Fibroblast of peridontal ligament (primary cell): Measurements from ENCODE around the gene HTR1D.
"Not testable (repeated sequence)": the region's sequence is repeated elsewhere in the genome, so short reads cannot be mapped to it uniquely, and the experiment has no call there.

Source experiments
- DNase-seq: peaks from one replicate; pipeline ENCODE4 v3.0.0-alpha.2; 2010; ENCODE audit errors: extremely low read depth

Gene HTR1D

DNA sequence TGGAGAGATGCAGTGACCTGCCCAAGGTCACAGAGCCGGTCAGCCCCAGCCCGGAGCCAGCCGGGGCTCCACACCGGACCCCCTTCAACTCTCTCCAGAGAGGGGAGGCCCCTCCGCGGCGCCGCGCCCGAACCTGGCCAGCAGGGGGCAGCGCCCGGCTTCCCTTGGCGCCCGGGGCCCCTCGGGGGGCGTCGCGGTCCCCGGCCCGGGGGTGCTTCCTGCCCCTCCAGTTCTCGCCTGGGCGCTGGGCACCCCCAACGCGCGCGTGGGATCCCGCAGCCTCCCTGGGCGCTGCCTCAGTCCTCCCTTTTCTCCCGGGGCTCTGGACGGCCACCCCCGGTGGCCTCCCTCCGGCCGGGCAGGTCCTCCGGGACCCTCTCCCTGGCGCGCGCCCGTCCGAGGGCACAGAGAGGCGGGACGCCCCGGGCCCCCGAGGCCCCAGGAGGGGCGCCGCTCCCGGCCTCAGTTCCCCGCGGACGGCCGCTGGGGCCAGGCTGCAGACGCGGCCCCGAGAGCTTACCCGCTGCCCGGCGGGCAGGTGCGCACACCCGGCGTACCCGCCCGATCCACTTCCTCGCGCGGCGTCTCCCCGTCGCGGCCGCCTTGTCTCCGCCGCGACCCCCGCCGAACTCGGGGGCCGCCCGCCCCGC is 406 bp downstream of the HTR1D start:
- DNase-seq, result no peak

GRCh38 chr1:23215751-23216449 is 1.4 kb downstream of the HTR1D start:
- DNase-seq, result no peak

DNA sequence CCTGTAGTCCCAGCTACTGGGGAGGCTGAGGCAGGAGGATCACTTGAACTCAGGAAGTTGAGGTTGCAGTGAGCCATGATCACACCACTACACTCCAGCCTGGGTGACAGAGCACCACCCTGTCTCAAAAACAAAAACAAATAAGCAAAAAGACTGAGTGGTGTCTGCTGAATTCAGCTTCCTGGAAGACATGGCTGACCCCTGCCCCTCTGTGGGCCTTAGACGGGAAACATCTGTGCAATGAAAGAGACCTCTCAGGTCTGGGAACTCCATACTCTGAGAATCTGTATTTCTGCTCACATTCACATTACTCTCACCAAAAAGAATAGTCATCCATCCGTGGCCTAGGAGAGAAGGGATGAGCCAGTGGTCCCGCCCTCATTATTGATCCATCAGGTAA is 2.0 kb downstream of the HTR1D start:
- no peak for DNase-seq

- DNase-seq, result no peak
Measured at GRCh38 chr1:23214640-23215039, 2.7 kb downstream of the HTR1D start.

- DNase-seq, result no peak
Measured at GRCh38 chr1:23211955-23212354, 5.3 kb downstream of the HTR1D start.

DNA sequence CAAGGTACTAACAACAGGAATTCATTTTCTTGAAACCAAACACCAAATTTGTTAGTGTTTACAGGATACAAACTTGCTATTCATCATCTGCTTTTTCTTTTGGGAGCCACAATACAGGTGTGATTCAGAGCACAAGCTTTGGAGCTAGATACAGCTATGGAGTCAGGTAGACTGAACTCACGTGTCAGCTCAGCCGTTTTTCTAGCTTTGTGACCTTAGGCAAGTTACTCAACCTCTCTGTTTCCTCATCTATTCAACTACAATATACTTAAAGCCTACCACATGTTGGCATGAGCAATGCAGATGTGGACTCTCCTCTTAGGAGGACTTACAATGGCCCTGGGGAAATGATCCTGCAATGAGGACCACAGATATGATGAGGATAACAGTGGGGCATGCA is 6.3 kb downstream of the HTR1D start:
- no peak for DNase-seq

DNA sequence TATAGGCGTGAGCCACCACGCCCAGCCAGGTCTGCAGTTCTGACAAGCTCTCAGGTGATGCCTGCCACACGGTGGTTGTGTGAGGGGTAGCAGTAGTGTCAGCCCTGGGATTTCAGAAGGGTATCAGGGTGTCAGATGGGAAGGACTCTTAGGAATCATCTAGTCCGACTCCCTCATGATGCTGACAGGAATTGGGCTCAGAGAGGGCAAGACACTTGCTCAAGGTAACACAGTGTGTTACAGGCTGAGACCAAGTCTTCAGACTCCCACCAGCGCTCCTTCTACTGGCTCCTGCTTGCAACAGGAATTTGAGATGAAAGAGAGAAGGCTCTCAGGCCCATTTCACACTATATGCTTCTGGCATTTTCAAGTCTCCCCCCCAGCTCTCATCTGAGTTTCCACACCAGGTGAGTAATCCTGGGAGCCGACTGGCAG is 6.9 kb downstream of the HTR1D start:
- no peak for DNase-seq

DNA sequence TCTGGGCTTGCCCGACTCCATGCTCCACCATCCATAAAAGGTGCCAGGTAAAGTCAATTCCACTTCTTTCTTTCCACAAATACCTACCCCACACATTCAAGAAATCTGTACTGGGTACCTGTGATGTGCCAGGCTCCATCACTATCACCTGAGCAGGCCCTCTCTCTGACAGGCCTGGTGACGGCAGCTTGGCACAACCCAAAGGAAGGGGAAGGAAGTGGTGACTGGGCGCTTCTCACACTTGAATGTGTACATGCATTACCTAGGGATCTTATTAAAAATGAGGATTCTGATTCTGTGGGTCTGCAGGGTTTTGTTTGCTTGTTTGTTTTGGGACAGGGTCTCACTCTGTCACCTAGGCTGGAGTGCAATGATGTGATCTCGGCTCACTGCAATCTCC is 7.5 kb downstream of the HTR1D start:
- no peak for DNase-seq

- no peak for DNase-seq
Measured at GRCh38 chr1:23208527-23208926, 8.8 kb downstream of the HTR1D start.

- not testable (repeated sequence) for DNase-seq
Measured at GRCh38 chr1:23207733-23208132, 9.6 kb downstream of the HTR1D start.

- DNase-seq, result peak; percentile 42
Measured at GRCh38 chr1:23202263-23202749, 15.0 kb downstream of the HTR1D start.

- DNase-seq, result no peak
Measured at GRCh38 chr1:23200883-23201282, 16.4 kb downstream of the HTR1D start.

- peak; percentile 95 for DNase-seq
Measured at GRCh38 chr1:23198373-23198772, 18.9 kb downstream of the HTR1D start.

GRCh38 chr1:23196627-23197328 is 20.5 kb downstream of the HTR1D start:
- DNase-seq, result peak; percentile 86

- DNase-seq, result peak; percentile 64
Measured at GRCh38 chr1:23194119-23194984, 22.9 kb downstream of the HTR1D start.

GRCh38 chr1:23193391-23194118 is 23.7 kb downstream of the HTR1D start:
- no peak for DNase-seq

DNA sequence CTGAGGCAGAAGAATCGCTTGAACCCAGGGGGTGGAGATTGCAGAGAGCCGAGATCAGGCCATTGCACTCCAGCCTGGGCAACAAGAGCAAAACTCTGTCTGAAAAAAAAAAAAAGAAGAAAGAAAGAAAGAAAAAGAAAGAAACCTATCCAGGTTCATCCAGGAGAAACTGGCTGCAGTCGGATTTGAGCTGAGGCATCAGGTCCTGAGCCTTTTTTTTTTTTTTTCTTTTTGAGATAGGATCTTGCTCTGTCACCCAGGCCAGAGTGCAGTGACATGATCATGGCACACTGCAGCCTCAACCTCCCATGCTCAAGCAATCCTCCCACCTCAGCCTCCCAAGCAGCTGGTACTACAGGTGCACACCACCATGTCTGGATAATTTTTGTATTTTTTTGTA is 26.1 kb downstream of the HTR1D start:
- DNase-seq, result no peak

DNA sequence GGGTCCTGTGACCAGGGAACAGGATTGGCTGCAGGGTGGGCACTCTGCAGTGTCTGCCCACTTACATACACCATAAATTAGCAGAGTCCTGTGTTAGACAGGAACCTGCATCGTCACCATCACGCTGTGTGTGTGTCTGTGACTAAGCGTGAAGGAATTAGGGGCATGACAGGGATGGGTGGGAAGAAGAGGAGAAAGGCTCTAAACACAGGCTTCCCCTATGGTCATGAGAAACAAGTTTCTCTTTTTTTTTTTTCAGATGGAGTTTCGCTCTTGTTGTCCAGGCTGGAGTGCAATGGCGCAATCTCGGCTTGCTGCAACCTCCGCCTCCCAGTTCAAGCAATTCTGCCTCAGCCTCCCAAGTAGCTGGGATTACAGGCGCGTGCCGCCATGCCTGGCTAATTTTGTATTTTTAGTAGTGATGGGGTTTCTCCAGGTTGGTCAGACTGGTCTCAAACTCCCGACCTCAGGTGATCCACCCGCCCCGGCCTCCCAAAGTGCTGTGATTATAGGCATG is 28.3 kb downstream of the HTR1D start:
- DNase-seq, result peak; percentile 37

DNA sequence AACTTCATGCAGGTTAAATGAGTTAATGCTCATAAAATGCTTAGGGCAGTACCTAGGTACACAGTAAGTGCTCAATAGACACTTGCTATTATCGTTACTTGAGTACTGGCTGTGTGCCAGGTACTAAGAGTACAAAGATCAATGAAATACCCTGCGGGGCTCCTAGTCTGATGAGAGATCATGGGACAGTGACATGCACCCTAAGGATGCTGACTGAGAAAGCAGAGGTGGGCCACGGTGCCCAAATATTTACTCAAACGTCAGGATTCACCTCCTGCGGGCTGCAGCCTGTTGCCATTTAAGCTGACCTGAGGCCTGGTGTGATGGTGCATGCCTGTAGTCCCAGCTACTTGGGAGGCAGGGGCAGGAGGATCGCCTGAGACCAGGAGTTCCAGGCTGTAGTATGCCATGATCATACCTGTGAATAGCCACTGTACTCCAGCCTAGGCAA is 28.8 kb downstream of the HTR1D start:
- no peak for DNase-seq

GRCh38 chr1:23187637-23188036 is 29.7 kb downstream of the HTR1D start:
- DNase-seq, result no peak

- DNase-seq, result no peak
Measured at GRCh38 chr1:23185381-23185780, 31.9 kb downstream of the HTR1D start.
